ENCODE results near the gene ABL1.

The ABL1 gene

GRCh38 chr9:130921989-130922892 lies 87.2 kb downstream of the ABL1 start:
- Histone ChIP-seq H3K27ac (ENCODE audit: extremely low read depth, low read depth, low read length) (no peak overlapping the region), H3K36me3 (ENCODE audit: control insufficient read depth in 2 of 2, insufficient read depth in 1 of 2, low read length in 2 of 2) (no peaks in the 10 kb centered on the region), H3K4me1 (ENCODE audit: control insufficient read depth, insufficient read depth, low read length) (no peaks in the 10 kb centered on the region), H3K4me3 (ENCODE audit: low read depth, low read length) (no peak overlapping the region), H3K9me3 (ENCODE audit: control insufficient read depth, insufficient read depth, low read depth, low read length) (no peaks in the 10 kb centered on the region)
- POLR2A ChIA-PET, result no interaction called here
- CTCF ChIA-PET, result interaction anchor here (0.7 to 1.5 kb wide), 3 partner anchors 11 to 221 kb away, joined by 3 to 7 read pairs (median 5); no protein-coding TSS in a partner anchor
- TF ChIP-seq KLF16 (tag by site-specific recombination; IDR thresholded peaks at IDR 0.05) (no peak), ZSCAN4 (tag by site-specific recombination; IDR thresholded peaks at IDR 0.05) (no peak), PRDM4 (tag by site-specific recombination; IDR thresholded peaks at IDR 0.05) (no peak), ZNF521 (tag by site-specific recombination; IDR thresholded peaks at IDR 0.05) (no peak), GLIS2 (tag by site-specific recombination; IDR thresholded peaks at IDR 0.05) (no peak), ZBTB26 (tag by site-specific recombination; optimal IDR thresholded peaks at IDR 0.05) (no peak), ZNF292 (tag by site-specific recombination; IDR thresholded peaks at IDR 0.05; ENCODE audit: borderline replicate concordance, low read depth) (no peak), ZNF146 (tag by site-specific recombination; IDR thresholded peaks at IDR 0.05) (no peak), ZNF837 (tag by site-specific recombination; IDR thresholded peaks at IDR 0.05) (no peak), SP7 (tag by site-specific recombination; IDR thresholded peaks at IDR 0.05) (no peak), ZNF580 (tag by site-specific recombination; IDR thresholded peaks at IDR 0.05) (no peak)

GRCh38 chr9:130922893-130923610 lies 88.0 kb downstream of the ABL1 start:
- H3K4me3 ChIP-seq (ENCODE audit: low read depth, low read length), result no peak overlapping the region
- CTCF ChIA-PET, result interaction anchor here (0.7 to 1.2 kb wide), 2 partner anchors 10 to 222 kb away, joined by 3 to 5 read pairs; no protein-coding TSS in a partner anchor

More at GRCh38 chr9:130922893-130923610, 88.0 kb downstream of the ABL1 start:
- Histone ChIP-seq H3K27ac (ENCODE audit: extremely low read depth, low read depth, low read length) (no peak overlapping the region), H3K4me1 (ENCODE audit: control insufficient read depth, insufficient read depth, low read length) (peaks cover under 1% of the 10 kb centered on the region; the same call in 1 of the 2 replicates), H3K36me3 (ENCODE audit: control insufficient read depth in 2 of 2, insufficient read depth in 1 of 2, low read length in 2 of 2) (no peaks in the 10 kb centered on the region), H3K9me3 (ENCODE audit: control insufficient read depth, insufficient read depth, low read depth, low read length) (no peaks in the 10 kb centered on the region)
- POLR2A ChIA-PET, result no interaction called here
- TF ChIP-seq ZNF341 (tag by site-specific recombination; IDR thresholded peaks at IDR 0.05; ENCODE audit: low read depth) (peak; percentile 74), ZNF555 (tag by site-specific recombination; conservative IDR thresholded peaks at IDR 0.05) (no peak), ZNF488 (tag by site-specific recombination; IDR thresholded peaks at IDR 0.05) (no peak), SCRT2 (tag by site-specific recombination; IDR thresholded peaks at IDR 0.05) (peak; percentile 95), EGR2 (tag by site-specific recombination; IDR thresholded peaks at IDR 0.05; ENCODE audit: low read depth) (peak; percentile 39), ZNF514 (tag by site-specific recombination; IDR thresholded peaks at IDR 0.05) (no peak), SCRT1 (tag by site-specific recombination; IDR thresholded peaks at IDR 0.05; ENCODE audit: borderline replicate concordance) (peak; percentile 65; the same call in 1 of the 2 replicates), GLIS1 (tag by site-specific recombination; IDR thresholded peaks at IDR 0.05) (peak; percentile 52; the same call in 1 of the 2 replicates)

All from HEK293 (cell line).